GM06990 (cell line): Measurements from ENCODE around the gene CELSR2.

ENCODE experiments used
- DNase-seq: peaks from one replicate; pipeline ENCODE4 v3.0.0-alpha.2; 2011; ENCODE audit not compliant: insufficient read length; ENCODE audit errors: extremely low read depth
- H3K27me3 ChIP-seq: replicated peaks from 2 replicates; pipeline ENCODE4 v1.6.0; 2011; ENCODE audit warnings: low read length; ENCODE audit not compliant: control insufficient read depth, insufficient read depth
- H3K36me3 ChIP-seq: 2 replicates; pipeline ENCODE4 v1.5.1; 2011; ENCODE audit warnings: low read length; ENCODE audit not compliant: control insufficient read depth, insufficient read depth
- H3K4me3 ChIP-seq: replicated peaks from 2 replicates; pipeline ENCODE4 v1.5.1; 2011; ENCODE audit warnings: low read depth, mild to moderate bottlenecking, control low read depth, low read length
- CTCF ChIP-seq: IDR thresholded peaks from 2 replicates; pipeline ENCODE4 v1.5.1; 2011; ENCODE audit warnings: low read length, control low read depth, mild to moderate bottlenecking, inconsistent platforms; ENCODE audit not compliant: insufficient read depth, poor library complexity, severe bottlenecking

CELSR2 gene

GRCh38 chr1:109295712-109296415 is 46.5 kb downstream of the CELSR2 start:
- H3K27me3 ChIP-seq: no peaks in the 10 kb centered on the region; the same call in 1 of the 2 replicates
- TF ChIP-seq CTCF: no peak
- no peaks in the 10 kb centered on the region for H3K36me3 ChIP-seq
- no peak for DNase-seq
- no peak overlapping the region for H3K4me3 ChIP-seq

- no peak for TF ChIP-seq CTCF
- no peak for DNase-seq
- no peak overlapping the region for H3K4me3 ChIP-seq
- H3K36me3 ChIP-seq: no peaks in the 10 kb centered on the region
- no peaks in the 10 kb centered on the region; the same call in 1 of the 2 replicates for H3K27me3 ChIP-seq
These were observed 47.4 kb downstream of the CELSR2 start for GRCh38 chr1:109296782-109297181.

GRCh38 chr1:109298666-109299557 is 49.6 kb downstream of the CELSR2 start:
- no peak for TF ChIP-seq CTCF
- no peak overlapping the region for H3K4me3 ChIP-seq
- no peak for DNase-seq
- H3K27me3 ChIP-seq: no peaks in the 10 kb centered on the region
- no peaks in the 10 kb centered on the region for H3K36me3 ChIP-seq

GRCh38 chr1:109299558-109300343 is 50.4 kb downstream of the CELSR2 start:
- H3K36me3 ChIP-seq: no peaks in the 10 kb centered on the region
- DNase-seq: no peak
- no peak for TF ChIP-seq CTCF
- no peaks in the 10 kb centered on the region for H3K27me3 ChIP-seq
- no peak overlapping the region for H3K4me3 ChIP-seq

GRCh38 chr1:109300650-109301151 is 51.4 kb downstream of the CELSR2 start:
- no peak for DNase-seq
- H3K4me3 ChIP-seq: no peak overlapping the region
- H3K27me3 ChIP-seq: no peaks in the 10 kb centered on the region
- TF ChIP-seq CTCF: no peak
- H3K36me3 ChIP-seq: no peaks in the 10 kb centered on the region
